ENCODE data around the gene ENDOU. TPM values are rescaled to one million over a fixed set of nuclear protein-coding genes. Genes with fewer than 3 reads are reported as not detected.

The ENDOU gene
- total RNA-seq, 3 donors from 2014 or later = 0.98 to 1.4 (median 1.0) TPM

DNA sequence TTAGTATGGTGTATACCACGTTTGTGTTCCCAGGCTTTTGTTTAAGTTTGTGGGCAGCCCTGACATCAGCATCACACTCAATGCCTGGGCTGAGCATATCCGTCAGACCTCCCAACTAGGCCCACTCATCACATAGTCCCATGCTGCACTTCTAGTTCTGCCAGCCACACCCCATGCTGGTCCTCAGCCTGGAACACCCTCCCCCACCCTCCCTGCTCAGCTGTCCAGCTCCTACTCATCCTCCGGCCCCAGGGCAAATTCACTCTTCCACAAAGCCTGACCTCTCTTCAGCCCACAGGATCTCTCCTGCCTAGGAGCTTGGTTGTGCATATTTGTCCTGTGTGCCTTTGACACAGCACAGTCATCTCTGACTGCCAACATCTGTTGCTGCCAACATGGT is 3.9 kb upstream of the ENDOU start:
- TF ChIP-seq POLR2AphosphoS5 (IDR thresholded peaks at IDR 0.05) (no peak), CTCF (IDR thresholded peaks at IDR 0.05) (no peak), POLR2A (IDR thresholded peaks at IDR 0.05) (no peak)
- intact Hi-C loops (cut with DNase I; ENCODE audit: low total_unique reads) = loop anchor here (10.0 kb wide), 1 partner anchor 46 kb away; the partner anchor contains the start of gene SLC48A1
- Histone ChIP-seq H3K36me3 (no peaks in the 10 kb centered on the region), H3K9me3 (no peaks in the 10 kb centered on the region), H3K4me3 (no peak overlapping the region), H3K4me1 (no peaks in the 10 kb centered on the region), H3K27ac (no peak overlapping the region), H3K27me3 (no peaks in the 10 kb centered on the region)
- DNase-seq (ENCODE audit: low spot score in 2 of 2) = no peak

DNA sequence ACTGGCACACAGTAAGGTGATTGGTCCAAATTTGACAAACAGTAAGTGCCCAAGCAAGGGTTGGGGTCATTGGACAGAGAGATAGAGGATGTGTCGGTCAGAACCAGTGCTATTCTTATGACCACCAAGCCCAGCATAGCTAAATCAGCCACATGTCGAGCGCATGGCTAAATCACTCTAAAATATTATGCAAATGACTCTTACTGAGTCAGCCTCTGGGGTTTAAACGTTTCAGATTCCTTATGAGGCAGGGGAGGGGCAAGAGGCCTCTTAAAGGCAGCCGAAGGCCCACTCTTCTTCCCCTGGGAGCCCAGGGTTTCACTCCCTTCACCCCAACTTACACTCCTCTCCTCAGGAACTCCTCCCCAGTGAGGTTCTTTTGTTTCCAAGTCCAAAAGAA is 603 bp upstream of the ENDOU start:
- no peak for TF ChIP-seq CTCF (IDR thresholded peaks at IDR 0.05)
- TF ChIP-seq POLR2A (IDR thresholded peaks at IDR 0.05) = no peak
- TF ChIP-seq POLR2AphosphoS5 (IDR thresholded peaks at IDR 0.05) = no peak
- intact Hi-C loops (cut with DNase I; ENCODE audit: low total_unique reads) = loop anchor here (10.0 kb wide), 1 partner anchor 49 kb away; the partner anchor contains the start of gene SLC48A1

DNA sequence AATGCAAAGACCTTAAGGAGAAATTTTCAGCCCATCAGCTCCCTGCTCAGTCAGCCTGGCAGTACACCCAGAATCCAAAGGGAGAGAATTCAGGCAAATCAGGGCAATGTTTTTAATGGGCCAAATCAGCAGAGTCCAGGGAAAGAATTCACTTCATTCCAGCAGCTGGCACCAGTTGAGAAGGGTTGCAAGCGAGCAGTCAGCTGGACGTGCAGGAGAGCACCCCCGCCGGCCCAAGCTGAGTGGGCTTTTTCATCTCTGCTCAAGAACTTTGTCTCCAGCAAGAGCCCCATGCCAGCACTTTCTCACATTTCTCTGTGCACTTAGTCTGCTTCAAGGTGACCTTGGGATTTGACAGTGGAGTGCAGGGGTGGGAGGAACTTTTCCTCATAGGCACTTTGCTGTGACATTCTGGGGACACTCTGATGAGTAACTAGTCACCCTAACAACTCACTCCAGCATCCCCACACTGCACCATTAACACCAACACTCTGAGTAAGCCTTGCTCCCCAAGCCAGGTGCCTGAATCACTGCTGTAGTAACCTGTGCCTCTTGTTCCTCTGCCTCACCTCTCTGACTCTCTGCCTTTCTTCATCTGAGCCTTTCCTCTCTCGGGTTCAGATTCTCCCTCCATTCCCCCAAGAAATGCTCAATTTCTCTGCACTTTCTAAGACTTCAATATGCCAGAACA is 2.2 kb downstream of the ENDOU start:
- H3K9me3 ChIP-seq = no peaks in the 10 kb centered on the region
- H3K4me1 ChIP-seq = peaks cover under 1 to 2% of the 10 kb centered on the region in 2 donors
- H3K4me3 ChIP-seq = no peak overlapping the region
- TF ChIP-seq POLR2AphosphoS5 (IDR thresholded peaks at IDR 0.05) = no peak
- no peak for TF ChIP-seq POLR2A (IDR thresholded peaks at IDR 0.05)
- no peak for TF ChIP-seq CTCF (IDR thresholded peaks at IDR 0.05)
- intact Hi-C loops (cut with DNase I; ENCODE audit: low total_unique reads) = loop anchor here (10.0 kb wide), 1 partner anchor 52 kb away; the partner anchor contains the start of gene SLC48A1
- H3K27ac ChIP-seq = peak overlapping the region; percentile 23 to 40
- no peaks in the 10 kb centered on the region for H3K27me3 ChIP-seq
- no peak for DNase-seq (ENCODE audit: low spot score in 2 of 2)
- no peaks in the 10 kb centered on the region for H3K36me3 ChIP-seq

More for the DNA sequence above, 603 bp upstream of the ENDOU start:
- Histone ChIP-seq H3K27me3 (no peaks in the 10 kb centered on the region), H3K36me3 (no peaks in the 10 kb centered on the region), H3K9me3 (no peaks in the 10 kb centered on the region), H3K4me3 (no peak overlapping the region), H3K27ac (no peak overlapping the region), H3K4me1 (no peaks in the 10 kb centered on the region)
- no peak for DNase-seq (ENCODE audit: low spot score in 2 of 2)

DNA sequence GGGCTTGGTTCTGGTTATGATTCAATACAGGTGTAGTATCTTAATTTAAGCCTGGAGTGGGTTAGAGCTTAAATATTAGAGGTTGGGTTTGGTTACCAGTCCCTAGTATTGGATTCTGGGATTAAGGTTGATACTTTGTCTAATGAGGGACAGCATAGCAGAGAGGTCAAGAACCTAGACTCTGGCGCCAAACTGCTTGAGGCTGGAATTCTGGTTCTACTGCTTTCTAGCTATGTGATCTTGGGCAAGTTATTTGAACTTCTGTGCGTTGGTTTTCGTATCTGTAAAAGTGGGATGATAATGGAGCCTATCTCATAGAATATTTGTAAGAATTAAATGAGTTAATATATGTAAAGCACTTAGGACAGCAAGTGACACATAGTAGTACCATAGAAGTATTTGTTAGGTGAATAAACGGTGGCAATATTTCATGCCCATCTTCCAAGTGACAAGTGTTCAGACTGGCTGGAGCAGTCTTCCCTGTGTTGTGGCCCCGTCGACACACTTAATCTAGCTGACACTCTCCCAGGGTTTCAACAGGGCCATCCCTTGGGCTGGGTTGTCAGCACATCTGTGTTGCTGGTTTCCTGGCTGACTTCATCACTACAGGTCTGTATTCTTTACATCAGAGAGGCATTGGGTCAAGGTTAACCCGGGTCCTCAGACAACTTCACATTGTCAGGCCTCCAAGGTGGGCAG is 3.0 kb downstream of the ENDOU start:
- intact Hi-C loops (cut with DNase I; ENCODE audit: low total_unique reads) = loop anchor here (10.0 kb wide), 1 partner anchor 53 kb away; the partner anchor contains the start of gene SLC48A1
- Histone ChIP-seq H3K27me3 (no peaks in the 10 kb centered on the region), H3K4me1 (peaks cover 6 to 10% of the 10 kb centered on the region in 2 donors), H3K27ac (peak overlapping the region; percentile 23 to 40), H3K4me3 (no peak overlapping the region), H3K9me3 (no peaks in the 10 kb centered on the region), H3K36me3 (no peaks in the 10 kb centered on the region)
- TF ChIP-seq POLR2A (IDR thresholded peaks at IDR 0.05) (no peak), POLR2AphosphoS5 (IDR thresholded peaks at IDR 0.05) (no peak), CTCF (IDR thresholded peaks at IDR 0.05) (no peak)
- no peak for DNase-seq (ENCODE audit: low spot score in 2 of 2)
